HepG2 (cell line): ENCODE results near the gene RIF1. TPM values are rescaled to one million over a fixed set of nuclear protein-coding genes. Genes with fewer than 3 reads are reported as not detected.

ENCODE experiments used
- ATAC-seq: fragments of 200-7000 bp; cut with Tn5 transposase; 3 replicates; pipeline ENCODE4 v1.9.1; 2020; ENCODE audit warnings: mild to moderate bottlenecking, moderate library complexity
- BruUV-seq: library from RNA; stranded (reverse); fragments of 400-500 nt; replicated peaks from 2 replicates; lab custom pipeline; 2021; lab: Mats Ljungman, UMichigan
- CTCF ChIA-PET: fragments of 300-600 bp; formaldehyde crosslinking; extraction: SDS; loops from one replicate; lab custom pipeline; 2021; ENCODE audit warnings: low total read pairs, inconsistent platforms, low intra/inter-chr PET ratio; lab: Yijun Ruan, JAX
- POLR2A ChIA-PET: fragments of 350-600 bp; sonication (Branson Sonifier 250); formaldehyde crosslinking; loops from one replicate; lab custom pipeline; 2020; ENCODE audit warnings: antibody characterized with exemption, inconsistent platforms; lab: Yijun Ruan, JAX
- DNase-seq: peaks from one replicate; pipeline ENCODE4 v3.0.0-alpha.2; 2015; ENCODE audit warnings: low spot score
- FAIRE-seq: peaks from 3 replicates; lab custom pipeline; 2011; peaks lifted over from hg19 to GRCh38; lab: Jason Lieb, UNC
- H2AFZ ChIP-seq: one replicate; pipeline ENCODE4 v1.6.1; 2011; ENCODE audit warnings: low read length, inconsistent platforms
- H3K27ac ChIP-seq: fragments of 300-600 bp; 3 replicates; pipeline ENCODE4 v1.8.0; 2011; ENCODE audit warnings: mixed run types, mild to moderate bottlenecking, mixed read lengths, low read length, inconsistent platforms; ENCODE audit not compliant: insufficient read depth; ENCODE audit errors: extremely low read length
- H3K27me3 ChIP-seq, 2 experiments: fragments of 200-600 bp in 1 of 2; 2 replicates in 1 of 2; 3 replicates in 1 of 2; pipeline versions ENCODE4 v1.6.0 to v1.8.0; 2011; ENCODE audit warnings: low read length in 2 of 2, mild to moderate bottlenecking in 2 of 2, moderate library complexity in 2 of 2, inconsistent platforms in 1 of 2; ENCODE audit not compliant: insufficient read depth in 2 of 2, control insufficient read depth in 1 of 2
- H3K36me3 ChIP-seq, 2 experiments: fragments of 200-600 bp in 1 of 2; replicated peaks in 1 of 2; 2 replicates in 1 of 2; 3 replicates in 1 of 2; pipeline versions ENCODE4 v1.5.1 to v1.8.0; 2011; ENCODE audit warnings: low read length in 2 of 2, inconsistent platforms in 1 of 2; ENCODE audit not compliant: insufficient read depth in 2 of 2, control insufficient read depth in 1 of 2
- H3K4me1 ChIP-seq: 2 replicates; pipeline ENCODE4 v1.5.1; 2012; ENCODE audit warnings: low read length, inconsistent platforms; ENCODE audit not compliant: insufficient read depth
- H3K4me2 ChIP-seq: 2 replicates; pipeline ENCODE4 v1.6.0; 2011; ENCODE audit warnings: low read depth, low read length, inconsistent platforms
- H3K4me3 ChIP-seq, 3 experiments: fragments of 200-600 bp in 1 of 3; sonication (generic), shearing (Covaris generic) in 1 of 3; replicated peaks in 1 of 3; 2 replicates each; pipeline ENCODE4 v1.5.1; 2011 to 2016; ENCODE audit warnings: low read length in 3 of 3, inconsistent platforms in 2 of 3, low read depth in 2 of 3, mild to moderate bottlenecking in 2 of 3, control low read depth in 1 of 3, mixed read lengths in 1 of 3; ENCODE audit not compliant: insufficient read depth in 1 of 3
- H3K79me2 ChIP-seq: one replicate; pipeline ENCODE4 v1.6.1; 2011; ENCODE audit warnings: low read length, inconsistent platforms; ENCODE audit not compliant: insufficient read depth
- H3K9ac ChIP-seq: 2 replicates; pipeline ENCODE4 v1.6.0; 2011; ENCODE audit warnings: mild to moderate bottlenecking, low read depth, low read length, inconsistent platforms; ENCODE audit not compliant: insufficient read depth
- H3K9me3 ChIP-seq: 2 replicates; pipeline ENCODE4 v1.5.1; 2012; ENCODE audit warnings: mild to moderate bottlenecking, low read length
- H4K20me1 ChIP-seq: 2 replicates; pipeline ENCODE4 v1.6.0; 2011; ENCODE audit warnings: inconsistent platforms, mild to moderate bottlenecking, low read length, moderate library complexity; ENCODE audit not compliant: insufficient read depth
- FOXK2 ChIP-seq: fragments of 450-650 bp; IDR thresholded peaks from 2 replicates; pipeline ENCODE4 v1.6.1; 2016
- NFRKB ChIP-seq: fragments of 450-650 bp; IDR thresholded peaks from 2 replicates; pipeline ENCODE4 v1.6.1; 2017
- NR1H2 ChIP-seq: sonication (generic); formaldehyde crosslinking; IDR thresholded peaks from 2 replicates; pipeline ENCODE4 v1.8.1; 2022; ENCODE audit warnings: low read depth, missing genetic modification reagents, borderline replicate concordance
- NRL ChIP-seq: sonication (generic); formaldehyde crosslinking; IDR thresholded peaks from 2 replicates; pipeline ENCODE4 v1.5.0; 2020; ENCODE audit warnings: missing genetic modification reagents, mild to moderate bottlenecking, moderate library complexity, borderline replicate concordance
- PAWR ChIP-seq: sonication (generic); formaldehyde crosslinking; IDR thresholded peaks from 2 replicates; pipeline ENCODE4 v1.4.0; 2020; ENCODE audit warnings: missing genetic modification reagents, mild to moderate bottlenecking, borderline replicate concordance
- PITX1 ChIP-seq: sonication (generic); formaldehyde crosslinking; IDR thresholded peaks from 2 replicates; pipeline ENCODE4 v1.5.1; 2020; ENCODE audit warnings: mild to moderate bottlenecking, missing genetic modification reagents
- PRDM4 ChIP-seq: sonication (generic); formaldehyde crosslinking; IDR thresholded peaks from 2 replicates; pipeline ENCODE4 v1.9.0; 2021; ENCODE audit warnings: missing genetic modification reagents, borderline replicate concordance
- SOX13 ChIP-seq, 3 experiments: fragments of 450-650 bp in 1 of 3; sonication (generic) in 1 of 3; formaldehyde crosslinking in 1 of 3; IDR thresholded peaks in 2 of 3; conservative IDR thresholded peaks in 1 of 3; 2 replicates each; pipeline versions ENCODE4 v1.5.0 to v1.6.1; 2016 to 2020; ENCODE audit warnings: antibody characterized with exemption in 1 of 3, mild to moderate bottlenecking in 1 of 3, missing compliant biosample characterization in 1 of 3, missing genetic modification reagents in 1 of 3, moderate library complexity in 1 of 3
- TRIM22 ChIP-seq: fragments of 450-650 bp; IDR thresholded peaks from 2 replicates; pipeline ENCODE4 v1.6.1; 2017
- ZNF274 ChIP-seq: sonication (generic); formaldehyde crosslinking; IDR thresholded peaks from 2 replicates; pipeline ENCODE4 v1.5.1; 2020; ENCODE audit warnings: mild to moderate bottlenecking, missing genetic modification reagents
- ZNF780A ChIP-seq: sonication (generic); formaldehyde crosslinking; IDR thresholded peaks from 2 replicates; pipeline ENCODE4 v1.8.0; 2022; ENCODE audit warnings: mild to moderate bottlenecking, missing genetic modification reagents, moderate library complexity
- ZSCAN22 ChIP-seq: sonication (generic); formaldehyde crosslinking; IDR thresholded peaks from 2 replicates; pipeline ENCODE4 v1.4.0; 2020; ENCODE audit warnings: mild to moderate bottlenecking, missing genetic modification reagents
- WGBS: methylation state at CpG from one replicate; pipeline ENCODE4 v1.1.6; 2017; ENCODE audit warnings: low lambda C conversion rate; 5-methylcytosine and 5-hydroxymethylcytosine counted together
- in situ Hi-C: cut with HindIII; loops from 2 replicates; pipeline ENCODE4 v1.10.0; 2017; ENCODE audit warnings: low pct_unique_long_range_greater_than_20kb; ENCODE audit not compliant: extremely low pct_ligation_motif_present
- intact Hi-C: fragments of 100-400 bp; cut with micrococcal nuclease; formaldehyde crosslinking; loops from one replicate; pipeline ENCODE4 v1.10.0; 2022; ENCODE audit not compliant: unreplicated experiment
- polyA plus RNA-seq, 8 experiments: library from polyadenylated mRNA; depleted of rRNA in 3 of 8; stranded (reverse) in 7 of 8; unstranded in 1 of 8; fragments of >200 nt; fragmentation: Illumina TruSeq in 4 of 8; extraction: Trizol in 4 of 8; gene quantifications; 2 replicates each; pipeline versions ENCODE4 v1.2.1 to v1.2.3, GENCODE V29; 2011 to 2016; ENCODE audit warnings: low read depth in 4 of 8, missing spikeins in 1 of 8, mixed read lengths in 1 of 8; ENCODE audit not compliant: insufficient read depth in 1 of 8
- total RNA-seq, 5 experiments: library from RNA; depleted of rRNA; stranded (reverse); fragments of >200 nt; fragmentation: Illumina TruSeq; extraction: Trizol; gene quantifications; 2 replicates each; pipeline ENCODE4 v1.2.3, GENCODE V29; 2016; ENCODE audit warnings: low read depth in 1 of 5
- TF ChIP-seq, protein P1 (sequence below): sonication (generic); formaldehyde crosslinking; IDR thresholded peaks from 2 replicates; pipeline ENCODE4 v1.5.0; 2020; ENCODE audit warnings: missing genetic modification reagents, mild to moderate bottlenecking, borderline replicate concordance

RIF1 gene
- total and polyA plus RNA-seq, 2 of the 13 experiments (the other 11 are each of a cell fraction or from before 2014, with no cell fraction given): 12.1 to 73.6 TPM

GRCh38 chr2:151439127-151439526, 29.4 kb downstream of the RIF1 start:
- Histone ChIP-seq H3K36me3 (peaks cover 23 to 85% of the 10 kb centered on the region in 2 experiments), H3K9me3 (no peaks in the 10 kb centered on the region)
- BruUV-seq: no TSS peak

More at GRCh38 chr2:151439127-151439526, 29.4 kb downstream of the RIF1 start:
- ChIA-PET POLR2A (no interaction called here), CTCF (no interaction called here)
- Histone ChIP-seq H3K9ac (no peak overlapping the region), H3K4me1 (no peaks in the 10 kb centered on the region), H3K27ac (no peak overlapping the region), H3K4me2 (no peak overlapping the region), H3K27me3 (no peaks in the 10 kb centered on the region), H3K79me2 (no peaks in the 10 kb centered on the region), H2AFZ (no peak overlapping the region), H4K20me1 (no peaks in the 10 kb centered on the region), H3K4me3 (no peak overlapping the region)
- no peak for TF ChIP-seq PAWR (CRISPR knock-in tag)
- no peak for TF ChIP-seq NR1H2 (CRISPR knock-in tag)
- no peak for TF ChIP-seq TRIM22
- no peak for TF ChIP-seq FOXK2
- no peak for TF ChIP-seq PRDM4 (CRISPR knock-in tag)
- TF ChIP-seq ZNF274 (CRISPR knock-in tag): no peak
- no peak for TF ChIP-seq PITX1 (CRISPR knock-in tag)
- TF ChIP-seq NRL (CRISPR knock-in tag): no peak
- no peak for TF ChIP-seq SOX13 (IDR thresholded peaks at IDR 0.05)
- TF ChIP-seq SOX13 (CRISPR knock-in tag; conservative IDR thresholded peaks at IDR 0.05 in 1 of 2, IDR thresholded peaks at IDR 0.05 in 1 of 2): no peak
- TF ChIP-seq ZSCAN22 (CRISPR knock-in tag): no peak
- no peak for TF ChIP-seq ZNF780A (CRISPR knock-in tag)
- no peak for TF ChIP-seq NFRKB
- TF ChIP-seq, protein P1, sequence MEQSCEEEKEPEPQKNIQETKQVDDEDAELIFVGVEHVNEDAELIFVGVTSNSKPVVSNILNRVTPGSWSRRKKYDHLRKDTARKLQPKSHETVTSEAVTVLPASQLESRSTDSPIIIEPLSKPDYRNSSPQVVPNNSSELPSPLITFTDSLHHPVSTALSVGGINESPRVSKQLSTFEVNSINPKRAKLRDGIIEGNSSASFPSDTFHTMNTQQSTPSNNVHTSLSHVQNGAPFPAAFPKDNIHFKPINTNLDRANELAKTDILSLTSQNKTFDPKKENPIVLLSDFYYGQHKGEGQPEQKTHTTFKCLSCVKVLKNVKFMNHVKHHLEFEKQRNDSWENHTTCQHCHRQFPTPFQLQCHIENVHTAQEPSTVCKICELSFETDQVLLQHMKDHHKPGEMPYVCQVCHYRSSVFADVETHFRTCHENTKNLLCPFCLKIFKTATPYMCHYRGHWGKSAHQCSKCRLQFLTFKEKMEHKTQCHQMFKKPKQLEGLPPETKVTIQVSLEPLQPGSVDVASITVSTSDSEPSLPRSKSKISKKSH: no peak
- ATAC-seq: no peak
- intact Hi-C loops: no loop called here
- WGBS: 99% methylated on average over 13 of the region's 13 CpGs
- in situ Hi-C loops: no loop called here
- no peak for DNase-seq
- no peak for FAIRE-seq
